Mammary epithelial cell (primary cell): ENCODE results near the gene LRCH1.

Source experiments
- CTCF ChIP-seq, 2 donors: IDR thresholded peaks in 1 of 2; conservative IDR thresholded peaks in 1 of 2; 2 replicates each; pipeline ENCODE4 v1.5.1; 2011 to 2012; ENCODE audit warnings: inconsistent platforms in 2 of 2, low read length in 2 of 2, mild to moderate bottlenecking in 2 of 2, control low read depth in 1 of 2, low read depth in 1 of 2; ENCODE audit not compliant: insufficient read depth in 1 of 2; ENCODE audit errors: extremely low read depth in 1 of 2
- EZH2 ChIP-seq: IDR thresholded peaks from 2 replicates; pipeline ENCODE4 v1.6.1; 2012; ENCODE audit warnings: low read length, inconsistent platforms, borderline replicate concordance

GRCh38 chr13:46735425-46735824 lies 182.5 kb downstream of the LRCH1 start:
- no peak for TF ChIP-seq EZH2
- TF ChIP-seq CTCF (conservative IDR thresholded peaks at IDR 0.05 in 1 of 2, IDR thresholded peaks at IDR 0.05 in 1 of 2; ENCODE audit: extremely low read depth in 1 of 2, insufficient read depth in 1 of 2, low read depth in 1 of 2, low read length in 2 of 2) = no peak
